ENCODE results near the gene ZNF506.
"Not testable (repeated sequence)": the region's sequence is repeated elsewhere in the genome, so short reads cannot be mapped to it uniquely, and the experiment has no call there.

The ZNF506 gene

DNA sequence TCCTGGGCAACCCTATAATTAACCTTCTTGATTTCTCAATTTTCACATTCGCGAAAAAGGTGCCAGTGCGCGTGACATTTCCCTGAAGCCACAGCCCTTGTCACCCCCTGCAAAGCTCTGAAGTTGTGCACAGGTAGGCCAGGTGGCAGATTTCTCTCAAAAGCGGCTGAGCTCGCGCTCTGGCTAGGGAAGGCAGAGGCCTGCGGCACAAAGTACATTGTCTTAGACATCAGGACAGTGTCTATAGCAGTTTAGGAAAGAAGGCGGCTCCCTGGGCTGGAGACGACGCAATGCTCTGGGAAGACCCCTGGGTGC, 45.7 kb downstream of the ZNF506 start:
- no peak for DNase-seq (ENCODE audit: extremely low read depth, low read depth)
- TF ChIP-seq, protein P1, sequence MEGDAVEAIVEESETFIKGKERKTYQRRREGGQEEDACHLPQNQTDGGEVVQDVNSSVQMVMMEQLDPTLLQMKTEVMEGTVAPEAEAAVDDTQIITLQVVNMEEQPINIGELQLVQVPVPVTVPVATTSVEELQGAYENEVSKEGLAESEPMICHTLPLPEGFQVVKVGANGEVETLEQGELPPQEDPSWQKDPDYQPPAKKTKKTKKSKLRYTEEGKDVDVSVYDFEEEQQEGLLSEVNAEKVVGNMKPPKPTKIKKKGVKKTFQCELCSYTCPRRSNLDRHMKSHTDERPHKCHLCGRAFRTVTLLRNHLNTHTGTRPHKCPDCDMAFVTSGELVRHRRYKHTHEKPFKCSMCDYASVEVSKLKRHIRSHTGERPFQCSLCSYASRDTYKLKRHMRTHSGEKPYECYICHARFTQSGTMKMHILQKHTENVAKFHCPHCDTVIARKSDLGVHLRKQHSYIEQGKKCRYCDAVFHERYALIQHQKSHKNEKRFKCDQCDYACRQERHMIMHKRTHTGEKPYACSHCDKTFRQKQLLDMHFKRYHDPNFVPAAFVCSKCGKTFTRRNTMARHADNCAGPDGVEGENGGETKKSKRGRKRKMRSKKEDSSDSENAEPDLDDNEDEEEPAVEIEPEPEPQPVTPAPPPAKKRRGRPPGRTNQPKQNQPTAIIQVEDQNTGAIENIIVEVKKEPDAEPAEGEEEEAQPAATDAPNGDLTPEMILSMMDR (IDR thresholded peaks at IDR 0.05; ENCODE audit: low read depth, low read length), result no peak

DNA sequence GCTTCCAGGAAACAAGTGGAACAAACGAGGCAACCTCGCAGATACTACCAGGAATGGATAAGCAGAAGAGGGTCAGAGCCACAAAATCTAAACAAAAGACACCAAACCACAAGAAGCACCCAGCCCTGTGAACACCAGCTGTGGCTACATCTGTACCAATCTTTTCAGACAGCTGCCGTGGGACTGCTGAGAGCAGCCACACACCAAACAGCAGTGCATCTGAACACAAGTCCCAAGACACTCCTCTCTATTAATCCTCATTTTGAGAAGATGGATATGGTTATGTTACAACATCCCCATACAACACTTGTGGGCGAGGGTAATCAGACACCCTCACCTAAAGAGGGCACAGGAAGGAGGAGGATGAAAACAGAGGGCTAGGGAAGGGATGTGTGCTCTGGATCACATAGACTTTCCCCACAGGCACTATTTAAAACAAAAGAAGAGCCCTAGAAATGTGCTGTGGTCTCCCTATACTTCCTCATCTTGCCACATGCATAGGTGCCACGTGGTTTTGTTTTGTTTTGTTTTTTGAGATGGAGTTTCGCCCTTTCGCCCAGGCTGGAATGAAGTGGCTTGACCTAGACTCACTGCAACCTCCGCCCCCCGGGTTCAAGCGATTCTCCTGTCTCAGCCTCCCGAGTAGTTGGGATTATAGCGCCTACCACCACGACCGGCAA, 47.1 kb downstream of the ZNF506 start:
- TF ChIP-seq, protein P1 (IDR thresholded peaks at IDR 0.05; ENCODE audit: low read depth, low read length), result no peak
- no peak for DNase-seq (ENCODE audit: extremely low read depth, low read depth)

DNA sequence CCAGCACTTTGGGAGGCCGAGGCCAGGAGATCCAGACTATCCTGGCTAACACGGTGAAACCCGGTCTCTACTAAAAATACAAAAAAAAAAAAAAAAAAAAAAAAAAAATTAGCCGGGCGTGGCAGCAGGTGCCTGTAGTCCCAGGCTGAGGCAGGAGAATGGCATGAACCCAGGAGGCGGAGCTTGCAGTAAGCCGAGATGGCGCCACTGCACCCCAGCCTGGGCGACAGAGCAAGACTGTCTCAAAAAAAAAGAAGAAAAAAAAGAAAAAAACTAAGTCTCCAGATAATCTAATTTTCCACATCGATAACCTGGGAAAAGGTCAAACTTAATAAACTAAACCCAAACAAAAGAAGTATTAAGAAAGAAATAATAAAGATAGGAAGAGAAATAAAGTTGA, 49.6 kb downstream of the ZNF506 start:
- not testable (repeated sequence) for DNase-seq (ENCODE audit: extremely low read depth, low read depth)

DNA sequence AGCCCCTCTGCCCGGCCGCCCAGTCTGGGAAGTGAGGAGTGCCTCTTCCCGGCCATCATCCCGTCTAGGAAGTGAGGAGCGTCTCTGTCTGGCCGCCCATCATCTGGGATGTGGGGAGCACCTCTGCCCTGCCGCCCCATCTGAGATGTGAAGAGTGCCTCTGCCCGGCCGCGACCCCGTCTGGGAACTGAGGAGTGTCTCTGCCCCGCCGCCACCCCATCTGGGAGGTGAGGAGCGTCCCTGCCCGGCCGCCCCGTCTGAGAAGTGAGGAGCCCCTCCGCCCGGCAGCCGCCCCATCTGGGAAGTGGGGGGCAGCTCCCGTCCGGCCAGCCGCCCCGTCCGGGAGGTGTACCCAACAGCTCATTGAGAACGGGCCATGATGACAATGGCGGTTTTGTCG, 51.6 kb downstream of the ZNF506 start:
- not testable (repeated sequence) for DNase-seq (ENCODE audit: extremely low read depth, low read depth)

DNA sequence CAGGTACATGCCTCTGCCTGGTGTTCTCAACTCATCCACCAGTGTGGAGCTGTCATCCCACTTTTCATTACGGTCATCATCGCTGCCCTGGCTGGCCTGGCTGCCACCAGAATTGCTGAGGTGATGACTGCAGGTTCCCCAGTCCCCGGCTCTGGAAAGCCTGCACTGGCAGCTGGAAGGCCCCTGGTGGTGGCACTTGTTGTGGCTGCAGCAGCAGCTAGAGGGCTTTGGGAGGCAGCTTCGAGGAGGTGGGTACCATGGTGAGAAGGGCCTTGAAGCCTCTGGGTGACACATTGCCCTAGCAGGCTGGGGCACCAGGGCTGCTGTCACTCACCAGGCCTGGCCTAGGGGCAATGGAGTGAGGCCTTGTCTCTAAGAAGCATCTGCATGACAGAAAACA, 63.4 kb downstream of the ZNF506 start:
- TF ChIP-seq, protein P1 (IDR thresholded peaks at IDR 0.05; ENCODE audit: low read depth, low read length), result no peak
- DNase-seq (ENCODE audit: extremely low read depth, low read depth), result no peak

DNA sequence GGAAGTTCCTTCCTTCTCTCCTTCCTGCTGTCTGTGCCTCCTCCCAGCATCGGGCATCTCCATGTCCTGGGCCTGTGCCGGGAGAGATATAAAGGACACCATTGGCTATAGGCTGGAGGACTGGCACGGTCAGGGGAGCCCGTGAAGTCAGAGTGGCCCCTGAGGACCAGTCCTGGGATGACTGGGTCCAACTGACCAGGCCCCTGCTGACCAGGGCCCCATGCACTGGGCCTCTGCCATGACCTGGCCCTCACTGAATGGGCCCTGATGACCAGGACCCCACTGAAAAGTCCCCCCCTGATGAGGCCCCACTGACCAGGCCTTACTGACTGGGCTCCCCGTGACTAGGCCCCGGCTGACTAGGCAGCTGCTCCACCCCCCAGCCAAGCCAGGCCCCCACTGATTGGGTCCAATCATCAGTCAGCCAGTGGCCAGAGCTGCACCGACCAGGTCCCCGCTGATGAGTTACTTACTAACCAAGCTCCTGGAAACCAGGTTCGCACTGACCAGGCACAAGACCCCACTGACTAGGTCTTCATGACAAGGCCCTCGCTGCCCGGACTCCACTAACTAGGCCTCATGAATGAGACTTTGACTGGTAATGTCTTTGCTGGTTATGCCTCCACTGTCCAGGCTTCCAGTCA, 68.7 kb downstream of the ZNF506 start:
- TF ChIP-seq, protein P1 (IDR thresholded peaks at IDR 0.05; ENCODE audit: low read depth, low read length), result no peak
- no peak for DNase-seq (ENCODE audit: extremely low read depth, low read depth)

DNA sequence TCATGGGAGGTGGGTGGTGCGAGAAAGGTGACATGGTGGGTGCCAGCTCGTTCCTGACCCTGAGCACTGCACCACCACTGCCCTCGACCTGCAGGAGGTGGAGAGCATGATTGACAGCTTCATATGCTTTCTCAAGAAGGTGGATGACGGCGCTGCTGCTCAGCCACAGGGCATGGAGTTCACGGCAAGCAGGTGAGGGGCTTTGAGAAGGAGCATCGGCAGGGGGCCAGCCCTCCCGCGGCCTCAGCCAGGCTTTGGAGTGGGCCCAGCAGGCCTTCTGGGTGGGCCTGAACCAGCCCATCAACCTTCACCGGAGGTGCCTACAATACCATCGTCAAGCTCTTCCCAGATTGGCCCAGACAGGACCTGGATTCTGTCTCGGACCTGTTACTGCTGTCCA, 69.7 kb downstream of the ZNF506 start:
- TF ChIP-seq, protein P1 (IDR thresholded peaks at IDR 0.05; ENCODE audit: low read depth, low read length), result no peak
- DNase-seq (ENCODE audit: extremely low read depth, low read depth), result no peak

DNA sequence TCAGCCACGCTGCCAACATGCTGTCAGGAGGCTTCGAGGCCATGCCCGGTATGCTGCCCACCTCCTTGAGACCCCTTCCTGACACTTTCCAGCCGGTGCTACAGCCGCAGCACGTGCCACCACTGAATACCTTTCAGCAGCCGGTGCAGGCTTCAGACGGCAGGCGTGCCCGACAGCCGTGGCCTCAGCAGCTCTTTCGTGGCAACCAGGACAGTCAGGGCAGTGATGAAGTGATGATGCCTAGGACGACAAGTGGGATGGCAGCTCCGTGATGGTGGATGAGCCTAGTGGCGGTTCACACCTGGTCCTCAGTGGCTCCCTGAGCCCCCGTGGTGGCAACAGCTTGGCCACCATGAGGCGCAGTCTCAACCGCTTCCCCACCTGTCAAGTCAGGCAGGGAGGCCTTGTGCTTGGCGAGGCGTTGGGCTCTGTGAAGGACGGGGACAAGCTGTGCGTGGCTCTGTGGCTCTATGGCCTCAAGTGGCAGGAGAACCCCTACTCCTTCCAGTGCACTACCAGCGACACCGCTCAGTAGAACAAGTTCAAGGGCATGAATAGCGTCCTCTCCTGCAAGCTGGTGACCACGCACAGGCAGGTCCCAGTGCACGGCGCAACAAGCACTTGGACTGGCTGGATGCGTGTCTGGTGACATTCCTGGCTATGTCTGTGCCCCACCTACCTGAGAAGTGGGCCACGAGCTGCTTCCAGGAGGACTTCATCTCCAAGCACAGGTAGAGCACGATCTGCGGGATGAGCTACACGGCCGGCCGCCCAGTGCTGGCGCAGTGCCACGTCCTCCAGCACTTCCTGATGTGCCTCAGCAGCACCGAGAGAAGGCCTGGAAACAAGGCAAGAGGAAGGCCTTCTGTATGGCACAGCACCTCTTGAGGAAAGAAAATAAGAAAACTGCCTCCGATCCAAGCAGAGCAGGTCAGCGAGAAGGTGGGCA, 70.4 kb downstream of the ZNF506 start:
- DNase-seq (ENCODE audit: extremely low read depth, low read depth), result no peak
- TF ChIP-seq, protein P1 (IDR thresholded peaks at IDR 0.05; ENCODE audit: low read depth, low read length), result no peak
